ENCODE results near the gene PCBP3.
"Not testable (repeated sequence)": the region's sequence is repeated elsewhere in the genome, so short reads cannot be mapped to it uniquely, and the experiment has no call there.

GRCh38 chr21:45710306-45710705 lies 66.8 kb downstream of the PCBP3 start:
- TF ChIP-seq CTCF (IDR thresholded peaks at IDR 0.05; ENCODE audit: extremely low read depth in 1 of 2, insufficient read depth in 1 of 2, low read depth in 1 of 2, low read length in 2 of 2); POLR2AphosphoS5 (IDR thresholded peaks at IDR 0.05; ENCODE audit: insufficient read depth, low read depth, low read length); POLR2A (IDR thresholded peaks at IDR 0.05; ENCODE audit: low read depth, low read length); JUN (IDR thresholded peaks at IDR 0.05; ENCODE audit: borderline replicate concordance, insufficient read depth, insufficient read length, low read depth): not testable (repeated sequence)

All from endothelial cell of umbilical vein (primary cell).